Stimulated activated naive CD8-positive, alpha-beta T cell treated with anti-CD3 and anti-CD28 coated beads, Interleukin-15, Interleukin-2, amounts not matched to agents 100 ng/mL and 50 ng/mL, for 24 hours (primary cell): ENCODE results near the gene DIAPH3.

ENCODE experiments used
- H3K27ac Mint-ChIP-seq: one replicate; pipeline ENCODE4 v1.8.0; 2021; ENCODE audit warnings: mild to moderate bottlenecking, mixed read lengths
- H3K27me3 Mint-ChIP-seq: one replicate; pipeline ENCODE4 v1.8.0; 2021; ENCODE audit warnings: mixed read lengths
- H3K36me3 Mint-ChIP-seq: one replicate; pipeline ENCODE4 v1.8.0; 2021; ENCODE audit warnings: low read depth, mixed read lengths
- H3K4me1 Mint-ChIP-seq: one replicate; pipeline ENCODE4 v1.8.0; 2021; ENCODE audit warnings: low read depth, mixed read lengths
- H3K4me3 Mint-ChIP-seq: one replicate; pipeline ENCODE4 v1.8.0; 2021; ENCODE audit warnings: mild to moderate bottlenecking, mixed read lengths
- H3K9me3 Mint-ChIP-seq: one replicate; pipeline ENCODE4 v1.8.0; 2021; ENCODE audit warnings: mixed read lengths

DIAPH3 gene

DNA sequence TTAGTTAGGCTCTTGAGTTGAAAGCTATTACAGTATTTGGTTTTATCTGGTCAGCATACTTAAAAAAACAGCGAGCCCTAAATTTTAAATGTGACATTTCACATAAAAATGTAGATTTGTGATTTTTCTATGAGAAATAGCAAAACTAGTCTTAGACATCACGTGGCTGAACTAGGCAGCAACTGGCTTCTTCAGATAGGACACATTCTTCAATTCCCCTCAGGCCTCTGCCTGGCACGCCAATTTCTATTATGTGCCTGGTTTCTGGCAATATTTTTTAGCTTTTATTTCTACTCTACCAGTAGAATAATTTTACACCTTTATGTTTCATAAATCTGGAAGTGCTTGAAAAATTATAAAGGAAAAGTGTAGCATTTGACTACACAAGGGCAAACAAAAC is 433.7 kb downstream of the DIAPH3 start:
- Mint-ChIP-seq H3K9me3 (no peaks in the 10 kb centered on the region), H3K4me1 (no peaks in the 10 kb centered on the region), H3K27me3 (peaks cover 3% of the 10 kb centered on the region), H3K36me3 (no peaks in the 10 kb centered on the region), H3K27ac (no peak overlapping the region), H3K4me3 (no peak overlapping the region)

- Mint-ChIP-seq H3K4me1 (no peaks in the 10 kb centered on the region), H3K4me3 (no peak overlapping the region)
These were observed 434.7 kb downstream of the DIAPH3 start for GRCh38 chr13:59728896-59729545.

DNA sequence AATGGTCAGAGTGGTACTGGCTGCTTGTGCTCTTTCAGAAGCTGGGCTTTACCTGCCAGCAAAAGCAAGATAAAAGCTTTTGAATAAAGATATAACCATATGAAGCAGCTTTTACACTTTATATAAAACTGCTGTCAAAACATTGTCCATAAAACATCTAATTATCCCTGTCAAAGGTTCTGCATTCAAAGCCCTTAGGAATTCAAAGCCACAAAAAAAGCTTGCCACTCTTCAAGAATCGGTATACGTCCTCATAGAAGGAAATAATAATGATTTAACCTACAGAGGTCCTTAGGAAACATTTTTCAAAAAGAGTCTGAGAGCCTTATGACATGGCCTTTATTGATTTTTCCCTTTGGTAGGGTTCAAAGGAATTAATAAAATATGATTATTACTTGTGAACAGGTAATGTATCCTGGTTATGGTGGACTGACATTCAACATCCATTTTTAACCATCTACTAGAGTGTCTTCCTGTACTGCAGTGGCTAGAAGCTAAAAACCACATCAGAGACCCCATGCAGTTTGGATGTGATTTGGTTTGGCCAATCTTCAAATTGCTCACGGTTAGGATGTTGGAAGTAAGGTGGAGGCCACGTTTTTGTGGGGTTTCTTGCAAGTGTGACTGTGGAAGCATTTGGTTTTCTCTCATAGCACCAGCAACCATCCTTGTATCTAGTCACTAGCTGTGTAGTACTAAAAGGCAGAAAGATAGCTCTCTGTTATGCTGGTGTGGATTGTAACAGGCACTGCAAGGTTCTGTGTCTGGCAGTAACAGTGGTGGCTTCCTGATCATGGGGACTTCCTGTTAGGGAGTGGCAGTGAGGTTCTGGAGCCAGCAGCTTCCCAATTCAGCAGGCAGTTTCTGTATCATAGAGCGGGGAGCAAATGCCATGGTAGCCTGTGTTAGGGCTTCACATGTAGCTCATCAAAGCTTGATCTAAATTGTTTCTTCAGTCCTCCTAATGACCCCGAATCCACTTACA is 441.5 kb downstream of the DIAPH3 start:
- Mint-ChIP-seq H3K36me3 (no peaks in the 10 kb centered on the region), H3K27me3 (peaks cover 3% of the 10 kb centered on the region), H3K27ac (no peak overlapping the region), H3K4me3 (no peak overlapping the region), H3K4me1 (peaks cover 6% of the 10 kb centered on the region), H3K9me3 (no peaks in the 10 kb centered on the region)

More at GRCh38 chr13:59728896-59729545, 434.7 kb downstream of the DIAPH3 start:
- H3K36me3 Mint-ChIP-seq: no peaks in the 10 kb centered on the region
- H3K27me3 Mint-ChIP-seq: peaks cover 3% of the 10 kb centered on the region
- no peak overlapping the region for H3K27ac Mint-ChIP-seq
- no peaks in the 10 kb centered on the region for H3K9me3 Mint-ChIP-seq

- Mint-ChIP-seq H3K27me3 (no peaks in the 10 kb centered on the region), H3K9me3 (no peaks in the 10 kb centered on the region), H3K4me3 (no peak overlapping the region), H3K36me3 (no peaks in the 10 kb centered on the region), H3K4me1 (no peaks in the 10 kb centered on the region), H3K27ac (no peak overlapping the region)
These were observed 448.1 kb downstream of the DIAPH3 start for GRCh38 chr13:59715611-59716010.

GRCh38 chr13:59710996-59711701 is 452.6 kb downstream of the DIAPH3 start:
- Mint-ChIP-seq H3K4me3 (no peak overlapping the region), H3K4me1 (no peaks in the 10 kb centered on the region), H3K9me3 (no peaks in the 10 kb centered on the region), H3K36me3 (no peaks in the 10 kb centered on the region), H3K27ac (no peak overlapping the region), H3K27me3 (peaks cover 4% of the 10 kb centered on the region)

DNA sequence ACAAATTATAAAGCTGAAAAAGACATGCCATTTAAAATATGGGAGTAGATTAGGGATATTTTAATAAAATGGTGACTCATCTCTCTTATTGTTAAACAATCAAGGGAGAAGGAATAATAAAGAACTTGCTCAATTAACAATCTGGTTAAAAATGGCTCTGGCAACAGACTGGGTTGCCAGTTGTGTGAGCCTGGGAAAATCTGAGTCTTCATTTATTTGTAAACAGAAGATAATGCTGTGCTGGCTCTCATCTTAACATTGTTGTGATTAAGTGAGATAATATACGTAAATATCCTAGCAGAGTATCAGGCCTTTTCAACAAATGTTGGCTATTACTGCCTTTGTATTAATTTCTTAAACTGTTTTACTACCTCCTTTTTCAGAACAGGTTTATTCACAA is 453.3 kb downstream of the DIAPH3 start:
- Mint-ChIP-seq H3K36me3 (no peaks in the 10 kb centered on the region), H3K4me1 (no peaks in the 10 kb centered on the region), H3K27ac (no peak overlapping the region), H3K27me3 (peaks cover 4% of the 10 kb centered on the region), H3K9me3 (no peaks in the 10 kb centered on the region), H3K4me3 (no peak overlapping the region)

- H3K4me1 Mint-ChIP-seq: no peaks in the 10 kb centered on the region
- H3K27ac Mint-ChIP-seq: no peak overlapping the region
- H3K36me3 Mint-ChIP-seq: no peaks in the 10 kb centered on the region
- H3K9me3 Mint-ChIP-seq: no peaks in the 10 kb centered on the region
- H3K4me3 Mint-ChIP-seq: no peak overlapping the region
- peaks cover 4% of the 10 kb centered on the region for H3K27me3 Mint-ChIP-seq
These were observed 457.4 kb downstream of the DIAPH3 start for GRCh38 chr13:59706101-59706976.

- no peaks in the 10 kb centered on the region for H3K9me3 Mint-ChIP-seq
- no peak overlapping the region for H3K4me3 Mint-ChIP-seq
- H3K36me3 Mint-ChIP-seq: no peaks in the 10 kb centered on the region
- H3K27ac Mint-ChIP-seq: no peak overlapping the region
- no peaks in the 10 kb centered on the region for H3K4me1 Mint-ChIP-seq
- no peaks in the 10 kb centered on the region for H3K27me3 Mint-ChIP-seq
These were observed 461.5 kb downstream of the DIAPH3 start for GRCh38 chr13:59702269-59702668.

DNA sequence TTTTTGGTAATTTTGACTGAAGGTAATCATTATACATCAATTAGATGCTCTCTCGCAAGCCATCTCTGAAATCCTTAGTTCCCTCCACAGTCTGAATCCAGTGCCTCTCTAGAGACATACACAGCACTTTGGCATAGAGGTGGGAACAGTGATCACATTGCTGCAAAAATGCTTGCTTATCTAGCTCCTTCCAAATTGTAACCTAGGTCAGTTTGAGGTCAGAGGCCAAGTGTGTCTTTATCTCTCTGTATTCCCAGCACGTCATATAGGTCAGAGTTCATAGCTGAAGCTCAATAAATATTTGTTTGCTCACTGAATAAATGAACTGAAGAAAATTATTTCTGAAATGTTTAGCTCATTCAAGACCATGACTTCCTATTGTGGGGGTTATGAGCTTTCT is 462.5 kb downstream of the DIAPH3 start:
- Mint-ChIP-seq H3K4me1 (no peaks in the 10 kb centered on the region), H3K9me3 (no peaks in the 10 kb centered on the region), H3K36me3 (no peaks in the 10 kb centered on the region), H3K4me3 (no peak overlapping the region), H3K27me3 (no peaks in the 10 kb centered on the region), H3K27ac (no peak overlapping the region)

DNA sequence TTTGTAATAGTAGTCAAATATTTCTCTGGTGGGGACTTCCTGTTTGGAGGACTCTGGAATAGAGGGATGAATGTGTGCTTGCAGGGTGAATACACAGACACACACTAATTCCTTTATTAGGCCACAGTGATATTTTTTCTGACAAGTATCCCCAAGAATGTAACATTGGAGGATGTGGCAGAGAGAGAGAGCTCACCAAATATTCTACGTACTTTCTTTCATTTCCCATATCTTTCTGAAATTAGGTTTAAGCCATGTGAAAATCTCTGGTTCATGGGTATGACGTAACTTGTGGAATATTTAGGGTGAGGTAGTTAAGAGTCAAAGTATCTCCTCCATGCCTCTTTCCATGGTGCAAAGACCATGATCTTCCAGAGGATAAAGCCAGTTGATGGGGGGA is 463.4 kb downstream of the DIAPH3 start:
- H3K4me3 Mint-ChIP-seq: no peak overlapping the region

DNA sequence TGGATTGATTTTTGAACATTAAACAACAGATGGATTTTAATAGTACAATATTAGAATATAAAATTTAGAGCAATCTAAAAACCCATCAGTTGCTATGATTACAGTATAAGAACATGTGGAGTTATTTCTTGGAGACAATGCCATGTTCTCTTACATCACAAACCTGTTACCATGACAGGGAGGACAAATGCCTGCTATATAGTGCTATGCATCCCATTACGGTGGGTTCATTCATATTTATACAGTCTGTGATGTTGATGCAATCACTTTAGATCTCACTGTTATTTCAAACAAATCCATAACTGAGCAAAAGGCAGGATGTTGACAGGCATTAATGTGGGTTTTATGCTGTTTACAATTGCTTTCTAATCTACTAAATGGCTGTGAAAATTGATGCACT is 467.5 kb downstream of the DIAPH3 start:
- Mint-ChIP-seq H3K9me3 (no peaks in the 10 kb centered on the region), H3K27ac (no peak overlapping the region), H3K36me3 (no peaks in the 10 kb centered on the region), H3K4me1 (no peaks in the 10 kb centered on the region), H3K27me3 (no peaks in the 10 kb centered on the region), H3K4me3 (no peak overlapping the region)

More for the DNA sequence above, 463.4 kb downstream of the DIAPH3 start:
- H3K9me3 Mint-ChIP-seq: no peaks in the 10 kb centered on the region
- H3K4me1 Mint-ChIP-seq: no peaks in the 10 kb centered on the region
- H3K36me3 Mint-ChIP-seq: no peaks in the 10 kb centered on the region
- no peaks in the 10 kb centered on the region for H3K27me3 Mint-ChIP-seq
- H3K27ac Mint-ChIP-seq: no peak overlapping the region

- Mint-ChIP-seq H3K9me3 (no peaks in the 10 kb centered on the region), H3K27me3 (no peaks in the 10 kb centered on the region), H3K27ac (no peak overlapping the region), H3K4me1 (no peaks in the 10 kb centered on the region), H3K4me3 (no peak overlapping the region), H3K36me3 (no peaks in the 10 kb centered on the region)
These were observed 472.1 kb downstream of the DIAPH3 start for GRCh38 chr13:59691501-59692066.

- H3K4me1 Mint-ChIP-seq: no peaks in the 10 kb centered on the region
- H3K36me3 Mint-ChIP-seq: no peaks in the 10 kb centered on the region
- H3K4me3 Mint-ChIP-seq: no peak overlapping the region
- H3K27me3 Mint-ChIP-seq: no peaks in the 10 kb centered on the region
- H3K9me3 Mint-ChIP-seq: no peaks in the 10 kb centered on the region
- no peak overlapping the region for H3K27ac Mint-ChIP-seq
These were observed 472.7 kb downstream of the DIAPH3 start for GRCh38 chr13:59690857-59691500.

DNA sequence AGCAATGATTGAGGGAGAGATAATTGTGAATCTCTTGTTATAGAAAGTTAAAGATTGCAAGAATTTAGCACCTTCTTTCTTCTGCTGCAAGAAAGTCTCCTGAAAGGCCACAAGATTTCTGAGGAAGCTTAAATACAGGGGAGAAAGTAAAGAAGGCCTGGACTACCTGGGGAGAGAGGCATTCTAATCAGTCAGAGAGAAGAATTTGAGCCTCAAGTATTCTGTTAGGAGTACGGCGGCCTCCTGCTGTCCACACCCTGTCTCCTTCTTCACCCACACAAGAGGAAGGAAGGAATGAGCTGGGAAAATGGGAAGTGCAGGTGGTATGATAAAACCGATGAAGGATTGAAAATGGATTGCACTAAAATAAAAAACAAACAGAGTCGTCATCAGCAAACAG is 474.7 kb downstream of the DIAPH3 start:
- Mint-ChIP-seq H3K4me1 (no peaks in the 10 kb centered on the region), H3K36me3 (no peaks in the 10 kb centered on the region), H3K27me3 (no peaks in the 10 kb centered on the region), H3K4me3 (no peak overlapping the region), H3K9me3 (no peaks in the 10 kb centered on the region), H3K27ac (no peak overlapping the region)
